ENCODE data around the gene WHRN. TPM values are rescaled to one million over a fixed set of nuclear protein-coding genes. Genes with fewer than 3 reads are reported as not detected.

WHRN gene
- polyA plus RNA-seq, 4 donors: 2.7 to 12.9 (median 7.9) TPM

GRCh38 chr9:114484854-114485443 is 20.3 kb downstream of the WHRN start:
- H3K36me3 ChIP-seq (ENCODE audit: control insufficient read depth in 3 of 3, insufficient read depth in 2 of 3, low read depth in 1 of 3, low read length in 3 of 3): no peaks in the 10 kb centered on the region
- no peaks in the 10 kb centered on the region for H3K9me3 ChIP-seq (ENCODE audit: control insufficient read depth in 2 of 2, insufficient read depth in 1 of 2, low read depth in 1 of 2, low read length in 1 of 2)
- peak overlapping the region in 1 of 3 donors; percentile 26 for H3K27ac ChIP-seq (ENCODE audit: low read depth in 1 of 3, low read length in 2 of 3)
- FAIRE-seq (no peak), DNase-seq (peak in 1 of 2 donors; percentile 45)
- H3K4me1 ChIP-seq (ENCODE audit: control insufficient read depth in 3 of 3, insufficient read depth in 2 of 3, low read depth in 1 of 3, low read length in 2 of 3): no peaks in the 10 kb centered on the region
- no peak overlapping the region for H3K4me3 ChIP-seq (ENCODE audit: low read depth in 1 of 3, low read length in 3 of 3)
- no peaks in the 10 kb centered on the region for H3K27me3 ChIP-seq (ENCODE audit: control insufficient read depth in 3 of 3, insufficient read depth in 3 of 3, low read length in 3 of 3)
- 57 to 70% (median 58%) methylated on average over 8 of the region's 8 CpGs for WGBS, 3 donors

DNA sequence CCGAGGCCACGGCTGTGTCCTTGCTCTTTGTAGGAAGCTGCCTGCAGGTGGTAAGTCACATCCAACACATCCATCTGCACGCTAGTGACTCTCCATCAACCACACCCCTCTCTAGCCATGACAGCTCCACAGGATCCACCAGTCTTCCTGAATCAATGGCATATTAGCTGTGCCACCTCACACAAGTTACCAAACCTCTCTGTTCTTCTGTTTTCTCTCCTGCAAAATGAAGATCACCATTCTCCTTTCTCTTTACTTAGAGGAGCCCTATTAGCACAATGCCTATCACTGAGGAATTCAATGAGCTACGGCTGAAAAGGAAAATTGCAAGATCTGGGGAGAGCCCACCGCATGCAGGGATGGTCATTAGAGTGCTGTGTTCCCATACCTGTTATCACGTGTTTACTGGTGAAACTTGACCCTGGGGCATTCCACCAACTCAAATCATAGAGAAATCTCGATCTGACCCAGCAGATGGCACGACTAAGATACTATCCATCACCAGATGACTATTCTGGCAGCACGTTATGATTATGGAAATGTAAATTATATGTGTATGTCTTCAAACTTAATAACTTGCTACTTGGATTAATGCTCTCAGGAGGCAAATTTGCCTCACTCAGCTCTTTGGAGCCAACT is 20.9 kb downstream of the WHRN start:
- no peaks in the 10 kb centered on the region for H3K36me3 ChIP-seq (ENCODE audit: control insufficient read depth in 3 of 3, insufficient read depth in 2 of 3, low read depth in 1 of 3, low read length in 3 of 3)
- no peaks in the 10 kb centered on the region for H3K9me3 ChIP-seq (ENCODE audit: control insufficient read depth in 2 of 2, insufficient read depth in 1 of 2, low read depth in 1 of 2, low read length in 1 of 2)
- H3K27ac ChIP-seq (ENCODE audit: low read depth in 1 of 3, low read length in 2 of 3): no peak overlapping the region
- 54 to 56% (median 56%) methylated on average over 9 of the region's 9 CpGs for WGBS, 3 donors
- no peak for FAIRE-seq
- H3K4me3 ChIP-seq (ENCODE audit: low read depth in 1 of 3, low read length in 3 of 3): no peak overlapping the region
- no peaks in the 10 kb centered on the region for H3K27me3 ChIP-seq (ENCODE audit: control insufficient read depth in 3 of 3, insufficient read depth in 3 of 3, low read length in 3 of 3)
- no peak for DNase-seq
- H3K4me1 ChIP-seq (ENCODE audit: control insufficient read depth in 3 of 3, insufficient read depth in 2 of 3, low read depth in 1 of 3, low read length in 2 of 3): no peaks in the 10 kb centered on the region

DNA sequence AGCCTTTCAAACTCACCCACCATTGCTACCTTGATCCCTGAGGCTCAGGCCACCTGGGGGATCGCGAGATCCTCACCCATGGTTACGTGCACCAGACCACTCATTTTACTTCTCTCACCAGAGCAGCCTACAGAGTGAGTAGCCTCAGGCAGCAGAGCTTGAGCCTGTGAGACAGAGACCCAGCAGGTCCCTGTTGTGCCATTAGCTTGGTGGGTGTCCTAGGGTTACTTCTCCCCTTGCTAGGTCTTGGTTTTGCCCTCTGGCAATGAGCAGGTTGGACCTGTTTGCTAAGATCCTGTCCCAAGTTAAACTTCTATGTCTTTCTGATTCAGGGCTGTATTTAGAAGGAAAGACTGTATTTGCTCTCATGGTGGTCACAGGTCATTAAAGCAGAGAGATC is 21.8 kb downstream of the WHRN start:
- no peak overlapping the region for H3K4me3 ChIP-seq (ENCODE audit: low read depth in 1 of 3, low read length in 3 of 3)
- no peaks in the 10 kb centered on the region for H3K36me3 ChIP-seq (ENCODE audit: control insufficient read depth in 3 of 3, insufficient read depth in 2 of 3, low read depth in 1 of 3, low read length in 3 of 3)
- WGBS, 3 donors: 93 to 96% (median 94%) methylated on average over 3 of the region's 3 CpGs
- no peaks in the 10 kb centered on the region for H3K9me3 ChIP-seq (ENCODE audit: control insufficient read depth in 2 of 2, insufficient read depth in 1 of 2, low read depth in 1 of 2, low read length in 1 of 2)
- no peak for DNase-seq
- no peak overlapping the region for H3K27ac ChIP-seq (ENCODE audit: low read depth in 1 of 3, low read length in 2 of 3)
- H3K4me1 ChIP-seq (ENCODE audit: control insufficient read depth in 3 of 3, insufficient read depth in 2 of 3, low read depth in 1 of 3, low read length in 2 of 3): no peaks in the 10 kb centered on the region
- FAIRE-seq: no peak
- H3K27me3 ChIP-seq (ENCODE audit: control insufficient read depth in 3 of 3, insufficient read depth in 3 of 3, low read length in 3 of 3): no peaks in the 10 kb centered on the region

DNA sequence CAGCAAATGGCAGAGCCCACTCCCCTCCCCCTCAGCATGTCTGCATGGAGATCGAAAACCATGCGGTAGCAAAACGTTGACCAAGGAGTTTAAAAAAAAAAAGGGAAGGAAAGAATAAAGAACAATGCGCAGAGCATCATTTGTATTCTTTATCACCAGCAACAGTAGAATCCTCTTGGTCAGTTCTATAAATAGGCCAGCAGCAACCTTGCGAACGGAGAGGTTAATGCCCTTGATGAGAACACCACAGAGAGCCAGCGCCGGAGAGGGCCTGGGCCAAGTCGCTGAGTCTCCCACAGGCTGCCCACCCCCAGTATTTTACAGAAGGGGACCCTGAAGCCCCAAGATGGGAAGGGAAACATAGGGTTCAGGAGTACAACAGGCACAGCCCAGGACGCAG is 22.7 kb downstream of the WHRN start:
- peaks cover 0 to 2% (median 0%) of the 10 kb centered on the region in 3 donors for H3K36me3 ChIP-seq (ENCODE audit: control insufficient read depth in 3 of 3, insufficient read depth in 2 of 3, low read depth in 1 of 3, low read length in 3 of 3)
- no peak overlapping the region for H3K4me3 ChIP-seq (ENCODE audit: low read depth in 1 of 3, low read length in 3 of 3)
- DNase-seq: no peak
- H3K27me3 ChIP-seq (ENCODE audit: control insufficient read depth in 3 of 3, insufficient read depth in 3 of 3, low read length in 3 of 3): no peaks in the 10 kb centered on the region
- H3K27ac ChIP-seq (ENCODE audit: low read depth in 1 of 3, low read length in 2 of 3): no peak overlapping the region
- 59 to 75% (median 71%) methylated on average over 10 of the region's 10 CpGs for WGBS, 3 donors
- H3K4me1 ChIP-seq (ENCODE audit: control insufficient read depth in 3 of 3, insufficient read depth in 2 of 3, low read depth in 1 of 3, low read length in 2 of 3): no peaks in the 10 kb centered on the region
- no peak for FAIRE-seq
- H3K9me3 ChIP-seq (ENCODE audit: control insufficient read depth in 2 of 2, insufficient read depth in 1 of 2, low read depth in 1 of 2, low read length in 1 of 2): no peaks in the 10 kb centered on the region

DNA sequence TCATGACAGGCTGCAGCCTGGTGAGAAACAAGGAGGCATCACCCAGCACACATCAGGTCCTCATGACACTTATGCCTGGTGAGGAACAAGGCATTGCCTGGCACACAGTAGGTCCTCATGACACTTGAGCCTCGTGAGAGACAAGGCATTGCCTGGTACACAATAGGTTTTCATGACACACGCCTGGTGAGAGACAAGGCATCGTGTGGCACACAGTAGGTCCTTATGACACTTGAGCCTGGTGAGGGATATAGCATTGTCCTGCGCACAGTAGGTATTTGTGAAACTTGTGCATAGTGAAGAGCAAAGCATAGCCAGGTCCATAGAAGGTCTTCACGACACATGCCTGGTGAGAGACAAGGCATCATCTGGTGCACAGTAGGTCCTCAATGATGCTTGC is 23.5 kb downstream of the WHRN start:
- H3K27ac ChIP-seq (ENCODE audit: low read depth in 1 of 3, low read length in 2 of 3): no peak overlapping the region
- no peaks in the 10 kb centered on the region for H3K27me3 ChIP-seq (ENCODE audit: control insufficient read depth in 3 of 3, insufficient read depth in 3 of 3, low read length in 3 of 3)
- H3K9me3 ChIP-seq (ENCODE audit: control insufficient read depth in 2 of 2, insufficient read depth in 1 of 2, low read depth in 1 of 2, low read length in 1 of 2): no peaks in the 10 kb centered on the region
- H3K4me1 ChIP-seq (ENCODE audit: control insufficient read depth in 3 of 3, insufficient read depth in 2 of 3, low read depth in 1 of 3, low read length in 2 of 3): no peaks in the 10 kb centered on the region
- DNase-seq (no peak), FAIRE-seq (no peak)
- peaks cover 0 to 6% (median 0%) of the 10 kb centered on the region in 3 donors for H3K36me3 ChIP-seq (ENCODE audit: control insufficient read depth in 3 of 3, insufficient read depth in 2 of 3, low read depth in 1 of 3, low read length in 3 of 3)
- 89 to 91% (median 91%) methylated on average over 5 of the region's 5 CpGs for WGBS, 3 donors
- H3K4me3 ChIP-seq (ENCODE audit: low read depth in 1 of 3, low read length in 3 of 3): no peak overlapping the region

DNA sequence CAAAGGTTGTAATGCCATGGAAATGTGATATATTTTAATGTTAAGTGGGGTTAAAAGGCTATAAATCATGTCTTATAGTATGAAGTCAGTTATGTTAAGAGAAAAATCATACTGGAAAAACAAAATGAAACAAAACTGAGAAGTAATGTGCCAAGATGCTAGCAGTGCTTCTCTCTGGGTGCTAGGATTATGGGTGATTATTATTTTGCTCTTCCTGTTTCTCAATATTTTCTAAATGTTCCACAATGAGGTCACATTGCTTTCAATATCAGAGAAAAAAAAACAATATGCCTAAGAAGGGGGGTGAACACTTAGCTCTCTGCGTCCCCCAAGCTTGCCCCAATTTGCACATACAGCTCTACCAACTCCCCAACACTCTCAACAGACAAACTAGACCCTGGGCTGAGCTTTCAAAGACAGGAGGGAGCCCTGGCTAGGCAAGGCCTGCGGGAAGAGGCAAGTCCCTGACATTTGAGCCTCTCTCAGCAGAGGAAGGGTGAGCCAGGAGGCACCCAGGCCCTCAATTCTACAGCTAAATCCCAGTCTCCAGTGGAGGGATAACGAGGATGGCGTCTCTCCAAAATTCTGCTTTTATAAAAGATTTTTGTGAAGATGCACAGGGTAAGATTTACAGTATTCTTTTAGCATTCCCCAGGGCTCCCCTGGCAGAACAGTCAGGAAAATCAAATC is 24.4 kb downstream of the WHRN start:
- Histone ChIP-seq H3K4me1 (ENCODE audit: control insufficient read depth in 3 of 3, insufficient read depth in 2 of 3, low read depth in 1 of 3, low read length in 2 of 3) (no peaks in the 10 kb centered on the region), H3K9me3 (ENCODE audit: control insufficient read depth in 2 of 2, insufficient read depth in 1 of 2, low read depth in 1 of 2, low read length in 1 of 2) (no peaks in the 10 kb centered on the region), H3K36me3 (ENCODE audit: control insufficient read depth in 3 of 3, insufficient read depth in 2 of 3, low read depth in 1 of 3, low read length in 3 of 3) (peaks cover 0 to 13% (median 0%) of the 10 kb centered on the region in 3 donors), H3K27ac (ENCODE audit: low read depth in 1 of 3, low read length in 2 of 3) (no peak overlapping the region), H3K4me3 (ENCODE audit: low read depth in 1 of 3, low read length in 3 of 3) (no peak overlapping the region), H3K27me3 (ENCODE audit: control insufficient read depth in 3 of 3, insufficient read depth in 3 of 3, low read length in 3 of 3) (no peaks in the 10 kb centered on the region)
- no peak for DNase-seq
- WGBS, 3 donors: 77 to 94% (median 82%) methylated on average over 4 of the region's 4 CpGs
- FAIRE-seq: no peak

DNA sequence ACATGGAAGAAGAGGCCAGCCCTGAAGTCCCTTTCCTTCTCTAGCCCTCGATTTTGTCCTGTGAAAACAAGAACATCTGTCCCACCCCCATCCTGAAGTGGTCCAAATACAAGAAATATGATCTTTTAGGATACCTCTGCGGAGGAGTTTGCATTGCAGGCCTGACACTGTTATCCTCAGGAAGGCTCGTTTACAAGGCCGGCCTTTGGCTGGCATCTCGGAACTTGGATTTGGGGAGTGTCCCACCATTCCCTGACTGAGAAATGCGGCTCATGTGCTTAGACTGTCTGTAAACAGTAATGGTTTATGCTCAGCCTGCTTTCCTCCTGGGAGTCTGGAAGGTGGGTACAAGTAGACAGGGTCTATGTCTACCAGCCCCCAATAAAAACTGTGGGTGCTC is 26.4 kb downstream of the WHRN start:
- H3K4me1 ChIP-seq (ENCODE audit: control insufficient read depth in 3 of 3, insufficient read depth in 2 of 3, low read depth in 1 of 3, low read length in 2 of 3): no peaks in the 10 kb centered on the region
- no peak overlapping the region for H3K27ac ChIP-seq (ENCODE audit: low read depth in 1 of 3, low read length in 2 of 3)
- no peak overlapping the region for H3K4me3 ChIP-seq (ENCODE audit: low read depth in 1 of 3, low read length in 3 of 3)
- peaks cover 0 to 16% (median 0%) of the 10 kb centered on the region in 3 donors for H3K36me3 ChIP-seq (ENCODE audit: control insufficient read depth in 3 of 3, insufficient read depth in 2 of 3, low read depth in 1 of 3, low read length in 3 of 3)
- DNase-seq (no peak), FAIRE-seq (no peak)
- no peaks in the 10 kb centered on the region for H3K9me3 ChIP-seq (ENCODE audit: control insufficient read depth in 2 of 2, insufficient read depth in 1 of 2, low read depth in 1 of 2, low read length in 1 of 2)
- no peaks in the 10 kb centered on the region for H3K27me3 ChIP-seq (ENCODE audit: control insufficient read depth in 3 of 3, insufficient read depth in 3 of 3, low read length in 3 of 3)
- WGBS, 3 donors: 78 to 84% (median 81%) methylated on average over 6 of the region's 6 CpGs

DNA sequence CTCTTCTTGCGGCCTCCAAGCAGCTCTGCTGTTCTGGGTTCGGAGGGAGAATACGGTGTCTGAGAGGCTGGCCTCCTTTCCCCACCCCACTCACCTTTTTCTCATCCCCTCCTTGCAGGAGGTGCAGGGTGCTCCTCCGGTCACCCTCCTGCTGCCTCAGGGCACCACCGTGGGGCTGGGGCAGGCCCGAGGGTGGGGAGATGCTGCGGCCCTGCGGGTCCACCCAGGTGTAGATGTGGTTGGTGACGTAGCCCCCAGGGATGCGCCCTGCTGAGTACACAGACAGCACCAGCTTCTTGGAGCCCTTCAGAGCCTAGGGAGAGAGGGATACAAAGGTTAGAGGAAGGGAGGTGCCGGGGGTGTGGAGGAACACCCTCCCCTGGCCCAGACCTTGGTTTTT is 26.8 kb downstream of the WHRN start:
- FAIRE-seq (no peak), DNase-seq (no peak)
- H3K4me1 ChIP-seq (ENCODE audit: control insufficient read depth in 3 of 3, insufficient read depth in 2 of 3, low read depth in 1 of 3, low read length in 2 of 3): no peaks in the 10 kb centered on the region
- 86 to 88% (median 88%) methylated on average over 11 of the region's 11 CpGs for WGBS, 3 donors
- H3K27me3 ChIP-seq (ENCODE audit: control insufficient read depth in 3 of 3, insufficient read depth in 3 of 3, low read length in 3 of 3): no peaks in the 10 kb centered on the region
- H3K36me3 ChIP-seq (ENCODE audit: control insufficient read depth in 3 of 3, insufficient read depth in 2 of 3, low read depth in 1 of 3, low read length in 3 of 3): peaks cover 0 to 16% (median 0%) of the 10 kb centered on the region in 3 donors
- no peaks in the 10 kb centered on the region for H3K9me3 ChIP-seq (ENCODE audit: control insufficient read depth in 2 of 2, insufficient read depth in 1 of 2, low read depth in 1 of 2, low read length in 1 of 2)
- H3K27ac ChIP-seq (ENCODE audit: low read depth in 1 of 3, low read length in 2 of 3): no peak overlapping the region
- H3K4me3 ChIP-seq (ENCODE audit: low read depth in 1 of 3, low read length in 3 of 3): no peak overlapping the region
